ENCODE results near the gene SMOC1. TPM values are rescaled to one million over a fixed set of nuclear protein-coding genes. Genes with fewer than 3 reads are reported as not detected.

SMOC1 gene
- total RNA-seq, 1 experiment from 2014 or later, result 0.05 TPM

DNA sequence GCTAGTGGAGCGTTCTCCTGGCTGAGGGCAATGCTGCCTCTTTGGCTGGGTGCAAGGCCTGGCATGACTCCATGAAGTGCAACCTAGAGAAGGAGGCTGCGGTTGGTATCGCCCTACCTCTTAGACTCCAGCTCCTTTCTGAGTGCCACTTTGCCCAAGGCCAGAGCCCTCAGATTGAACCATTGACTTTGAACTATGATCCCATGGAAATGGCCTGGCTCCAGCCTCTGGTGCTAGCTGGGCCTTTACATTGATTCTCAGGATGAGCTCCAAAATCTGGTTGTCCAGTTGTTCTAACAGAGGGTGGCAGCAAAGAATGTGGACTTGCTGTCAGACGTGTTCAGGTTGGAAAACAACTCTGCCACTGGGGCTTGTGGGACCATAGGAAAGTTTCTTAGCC is 16.1 kb upstream of the SMOC1 start:
- DNase-seq (ENCODE audit: low read depth), result no peak

GRCh38 chr14:69865701-69866365 is 13.4 kb upstream of the SMOC1 start:
- DNase-seq (ENCODE audit: low read depth), result no peak

GRCh38 chr14:69868363-69868963 is 10.8 kb upstream of the SMOC1 start:
- DNase-seq (ENCODE audit: low read depth), result no peak

DNA sequence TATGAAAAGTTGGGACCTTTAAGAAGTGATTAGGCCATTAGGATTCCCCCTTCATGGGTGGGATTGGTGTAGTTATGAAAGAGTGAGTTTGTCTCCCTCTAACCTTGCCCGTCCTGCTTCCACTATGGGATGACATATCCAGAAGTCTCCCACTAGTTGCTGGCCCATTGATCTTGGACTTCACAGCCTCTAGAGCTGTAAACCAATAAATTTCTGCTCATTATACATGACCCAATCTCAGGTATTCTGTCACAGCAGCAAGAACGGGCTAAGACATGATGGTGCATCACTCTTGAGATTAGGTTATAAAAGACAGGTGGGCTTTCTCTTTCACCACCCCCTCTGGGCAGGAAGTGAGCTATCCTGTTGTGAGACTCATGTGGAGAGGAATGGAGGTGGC is 8.6 kb upstream of the SMOC1 start:
- no peak for DNase-seq (ENCODE audit: low read depth)

DNA sequence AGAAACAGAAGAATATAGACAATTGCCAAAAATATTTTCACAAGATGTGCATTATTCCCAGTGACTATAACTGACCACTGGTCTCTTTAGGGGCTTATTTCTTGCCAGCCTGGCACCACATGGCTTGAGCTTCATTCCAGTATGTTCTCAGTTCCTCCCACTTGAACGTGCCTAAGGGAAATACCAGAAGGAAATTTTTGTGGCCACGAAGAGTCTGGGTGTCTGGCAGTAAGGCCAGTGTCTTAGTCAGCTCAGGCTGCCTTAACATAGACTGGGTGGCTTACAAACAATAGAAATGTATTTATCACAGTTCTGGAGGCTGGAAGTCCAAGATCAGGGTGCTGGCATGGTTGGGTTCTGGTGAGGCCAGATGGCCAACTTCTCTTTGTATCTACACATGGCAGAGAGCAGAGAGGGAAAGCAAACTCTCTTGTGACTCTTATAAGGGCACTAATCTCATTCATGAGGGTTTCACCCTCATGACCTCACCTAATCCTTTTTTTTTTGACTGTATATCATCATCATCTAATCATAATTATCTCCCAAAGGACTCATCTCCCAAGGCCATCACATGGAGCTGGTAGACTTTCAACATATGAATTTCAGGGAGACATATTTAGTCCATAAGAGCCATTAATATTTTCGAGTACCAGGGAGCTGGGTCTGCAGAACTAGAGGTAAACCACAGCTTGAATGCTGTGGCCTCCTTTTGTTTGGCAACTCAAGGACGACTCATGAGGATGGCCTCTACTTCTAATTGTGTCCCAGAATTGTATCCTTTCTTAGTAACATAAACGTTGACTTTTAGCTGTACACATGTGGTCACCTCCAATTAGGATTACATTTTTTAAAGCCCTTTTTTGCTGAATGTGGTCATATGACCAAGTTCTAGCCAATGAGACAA is 5.1 kb upstream of the SMOC1 start:
- DNase-seq (ENCODE audit: low read depth), result peak; percentile 8

DNA sequence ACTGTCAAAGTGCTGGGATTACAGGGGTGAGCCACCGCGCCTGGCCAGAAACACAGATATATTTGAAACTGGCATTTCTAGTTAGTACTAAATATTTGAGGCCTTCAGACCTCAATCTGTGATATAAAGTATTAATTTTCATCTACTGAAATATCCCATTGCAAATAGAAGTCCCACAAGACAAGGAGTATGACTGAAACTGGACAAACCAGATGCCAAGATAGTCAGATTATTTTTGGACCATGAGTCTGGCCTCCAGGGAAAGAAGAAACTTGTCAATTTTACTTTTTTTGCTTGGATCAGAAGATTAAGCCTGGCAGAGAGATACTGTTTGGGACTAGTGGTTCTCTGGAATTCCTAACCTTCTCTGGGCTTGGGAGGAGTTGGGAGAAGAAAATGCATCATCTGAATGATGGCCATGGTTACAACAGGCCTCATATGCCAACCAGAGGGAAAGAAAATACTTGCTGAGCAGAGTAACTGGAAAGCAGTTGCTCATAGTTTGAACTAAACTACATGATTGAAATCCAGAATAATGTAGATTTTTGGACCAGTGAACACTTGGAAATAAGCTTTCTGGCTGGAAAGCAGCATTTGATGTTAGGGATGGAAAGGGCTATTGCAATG is 2.9 kb upstream of the SMOC1 start:
- no peak for DNase-seq (ENCODE audit: low read depth)

- DNase-seq (ENCODE audit: low read depth), result no peak
Measured at GRCh38 chr14:69876848-69877306, 2.3 kb upstream of the SMOC1 start.

DNA sequence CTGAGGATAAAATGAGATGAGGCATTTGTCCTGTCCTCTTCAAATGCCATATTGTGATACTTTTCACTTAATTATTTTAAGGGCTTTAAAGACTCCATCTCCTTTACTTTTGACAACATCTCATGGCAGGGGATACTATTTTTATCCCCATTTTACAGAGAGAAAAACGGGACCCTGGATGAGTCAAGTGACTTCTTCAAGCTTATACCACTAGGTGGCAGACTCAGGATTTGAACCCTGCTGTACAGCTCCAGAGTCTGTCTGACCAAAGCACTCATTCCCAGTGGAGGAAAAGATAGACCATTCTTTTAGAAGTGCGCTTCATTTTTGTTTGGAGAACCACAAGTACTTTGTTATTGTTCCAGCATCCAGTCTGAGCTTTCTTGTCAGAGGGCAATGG is 1.7 kb upstream of the SMOC1 start:
- peak; percentile 11 for DNase-seq (ENCODE audit: low read depth)

- DNase-seq (ENCODE audit: low read depth), result no peak
Measured at GRCh38 chr14:69878251-69878650, 965 bp upstream of the SMOC1 start.

- no peak for DNase-seq (ENCODE audit: low read depth)
Measured at GRCh38 chr14:69880044-69880487, 850 bp downstream of the SMOC1 start.

GRCh38 chr14:69880893-69881292 is 1.7 kb downstream of the SMOC1 start:
- DNase-seq (ENCODE audit: low read depth), result no peak

DNA sequence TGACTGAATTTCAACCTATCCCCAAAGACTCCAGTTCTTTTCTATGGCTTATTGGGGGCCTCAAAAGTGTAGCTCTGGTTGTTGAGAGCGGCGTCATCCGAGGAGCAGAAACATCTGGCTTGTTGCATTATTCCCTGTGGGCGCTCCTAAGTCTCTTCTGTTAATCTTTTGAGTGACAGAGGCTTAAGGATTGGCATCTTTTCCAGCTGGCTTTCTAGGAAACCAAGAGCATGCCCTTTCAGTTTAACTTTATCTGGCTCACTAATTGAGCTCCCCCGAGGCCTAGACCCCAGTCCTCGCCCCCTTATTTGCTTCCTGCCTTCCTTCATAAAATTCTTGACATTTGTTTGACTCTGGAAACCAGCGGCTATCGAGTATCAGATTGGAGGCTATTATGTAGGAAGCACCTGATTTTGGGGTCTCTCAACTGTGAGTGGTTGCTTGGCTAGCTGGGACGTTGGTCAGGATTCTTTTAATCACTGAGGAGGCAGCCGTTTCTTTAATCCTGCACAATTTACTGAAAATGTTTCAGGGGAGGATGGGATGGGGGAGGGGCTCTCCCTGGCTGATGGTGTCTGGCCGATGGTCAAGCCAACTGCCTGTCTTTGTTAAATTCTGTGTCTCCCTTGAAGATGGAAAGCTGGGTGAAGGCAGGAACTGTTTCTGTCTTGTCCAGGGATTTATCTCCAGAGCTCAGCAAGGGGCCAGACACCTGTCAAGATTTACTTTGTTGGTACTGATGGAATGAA is 3.1 kb downstream of the SMOC1 start:
- DNase-seq (ENCODE audit: low read depth), result no peak

DNA sequence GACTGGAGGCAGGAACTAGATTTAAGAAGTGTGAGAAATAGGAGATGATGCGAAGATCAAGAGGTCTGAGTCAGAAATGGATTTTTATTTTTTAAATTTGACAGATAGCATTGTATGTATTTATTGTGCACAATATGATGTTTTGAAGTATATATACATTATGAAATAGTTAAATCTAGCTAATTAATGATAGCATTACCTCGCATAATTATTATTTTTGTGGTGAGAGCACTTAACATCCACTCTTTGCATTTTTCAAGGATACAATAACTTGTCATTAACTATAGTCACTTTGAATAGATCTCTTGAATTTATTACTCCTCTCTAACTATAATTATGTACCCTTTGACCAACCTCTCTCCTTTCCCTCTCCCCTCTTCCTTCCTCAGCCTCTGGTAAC is 3.7 kb downstream of the SMOC1 start:
- DNase-seq (ENCODE audit: low read depth), result no peak

DNA sequence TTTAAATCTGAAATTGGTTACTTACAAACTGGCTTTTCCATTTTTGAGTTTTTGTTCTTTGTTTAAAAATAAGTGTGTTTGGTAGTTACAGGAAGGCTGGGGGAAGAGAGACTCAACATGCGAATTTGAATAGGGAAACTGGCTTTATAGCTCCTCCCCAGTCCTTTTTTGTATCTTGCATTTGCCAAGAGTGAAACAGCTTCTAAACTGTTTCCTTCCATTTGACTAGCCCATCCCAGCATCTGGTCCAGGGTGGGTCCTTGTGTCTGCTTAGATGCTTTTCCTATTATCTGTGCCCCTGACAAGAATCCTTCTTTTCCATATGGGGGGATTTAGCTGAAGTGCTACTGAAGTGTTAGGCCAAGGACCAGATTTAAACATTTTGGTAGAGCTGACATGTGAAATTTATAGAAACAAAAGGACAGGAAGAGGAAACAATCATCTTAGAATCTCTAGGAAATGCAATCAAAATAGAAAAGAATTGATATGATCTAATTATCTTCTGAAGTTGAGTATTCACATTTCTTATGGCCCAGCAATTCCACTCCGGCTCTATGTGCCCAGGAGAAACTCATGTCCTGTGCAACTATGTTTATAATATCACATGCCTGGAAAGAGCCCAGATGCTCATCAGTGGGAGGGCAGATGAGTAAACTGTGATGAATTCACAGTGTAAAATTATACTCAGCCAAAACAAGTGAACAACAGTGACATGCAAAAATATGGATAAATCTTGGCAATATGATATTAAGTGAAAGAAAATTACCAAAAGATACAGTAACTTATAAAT is 7.4 kb downstream of the SMOC1 start:
- DNase-seq (ENCODE audit: low read depth), result no peak

DNA sequence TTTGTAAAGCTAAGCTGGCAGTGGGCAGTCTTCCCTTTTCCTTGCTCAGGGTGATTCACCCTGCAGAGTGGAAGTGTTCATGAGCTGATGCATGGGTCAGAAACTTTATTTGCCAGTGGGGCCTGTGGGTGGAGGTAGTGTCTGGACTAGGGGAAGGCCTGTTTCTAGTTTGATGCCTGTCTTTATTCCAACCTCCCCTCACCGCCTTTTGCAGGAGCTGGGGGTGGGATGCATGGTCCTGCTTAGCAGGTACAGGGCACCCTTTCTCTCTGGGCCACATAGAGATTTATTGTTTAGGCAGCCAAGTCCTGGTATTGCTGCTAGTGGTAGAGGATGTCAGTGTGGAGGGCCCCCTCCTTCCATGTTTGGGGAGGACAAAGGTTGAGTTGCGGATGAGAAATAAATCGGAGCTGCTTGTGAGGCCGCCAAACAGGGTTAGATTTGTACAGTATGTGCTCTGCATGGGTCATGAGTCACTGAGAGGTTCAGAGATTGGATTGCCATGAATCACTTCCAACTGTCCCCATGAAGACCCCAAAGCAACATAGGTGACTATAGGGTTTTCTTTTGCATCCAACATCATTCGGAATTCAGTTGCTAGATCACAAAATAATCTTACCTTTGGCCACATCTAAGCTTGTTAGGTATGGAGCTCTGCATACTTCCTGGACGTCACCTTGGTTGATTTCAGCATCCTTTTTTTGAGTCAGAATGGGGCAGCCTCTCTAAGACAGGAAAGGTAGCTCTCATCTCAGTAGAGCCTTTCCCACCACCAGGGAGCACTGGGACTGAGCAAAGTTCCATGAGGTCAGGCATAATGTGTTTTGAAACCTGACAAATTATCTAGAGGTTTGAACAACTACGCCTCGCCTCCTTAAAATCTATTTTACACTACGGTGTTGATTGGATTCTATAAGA is 8.8 kb downstream of the SMOC1 start:
- DNase-seq (ENCODE audit: low read depth), result peak; percentile 2

GRCh38 chr14:69891422-69891821 is 12.2 kb downstream of the SMOC1 start:
- DNase-seq (ENCODE audit: low read depth), result no peak

GRCh38 chr14:69895109-69895508 is 15.9 kb downstream of the SMOC1 start:
- DNase-seq (ENCODE audit: low read depth), result no peak

- no peak for DNase-seq (ENCODE audit: low read depth)
Measured at GRCh38 chr14:69896080-69896479, 16.9 kb downstream of the SMOC1 start.

- no peak for DNase-seq (ENCODE audit: low read depth)
Measured at GRCh38 chr14:69896972-69897371, 17.8 kb downstream of the SMOC1 start.

DNA sequence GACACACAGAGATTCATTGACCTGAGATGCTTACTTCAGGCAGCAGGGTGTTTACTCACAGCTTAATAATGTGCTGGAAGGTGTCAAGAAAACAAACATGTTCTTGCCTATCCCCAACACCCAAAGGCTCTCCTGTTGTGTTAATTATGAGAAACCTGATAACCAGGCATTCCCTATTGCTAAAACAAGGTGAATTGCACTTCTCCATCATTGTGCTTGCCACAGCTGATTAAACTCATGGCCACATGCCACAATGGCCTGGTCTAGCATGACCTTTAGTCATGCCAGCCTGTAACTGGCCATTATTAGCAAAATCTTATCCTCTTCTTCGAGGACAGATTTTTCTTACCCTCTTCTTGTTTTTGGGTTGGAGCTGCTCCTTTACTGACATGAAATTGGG is 21.4 kb downstream of the SMOC1 start:
- no peak for DNase-seq (ENCODE audit: low read depth)

Measured in M059J (cell line).